Measurements from ENCODE around the gene SLC13A3. TPM values are rescaled to one million over a fixed set of nuclear protein-coding genes. Genes with fewer than 3 reads are reported as not detected.

The SLC13A3 gene, protein sequence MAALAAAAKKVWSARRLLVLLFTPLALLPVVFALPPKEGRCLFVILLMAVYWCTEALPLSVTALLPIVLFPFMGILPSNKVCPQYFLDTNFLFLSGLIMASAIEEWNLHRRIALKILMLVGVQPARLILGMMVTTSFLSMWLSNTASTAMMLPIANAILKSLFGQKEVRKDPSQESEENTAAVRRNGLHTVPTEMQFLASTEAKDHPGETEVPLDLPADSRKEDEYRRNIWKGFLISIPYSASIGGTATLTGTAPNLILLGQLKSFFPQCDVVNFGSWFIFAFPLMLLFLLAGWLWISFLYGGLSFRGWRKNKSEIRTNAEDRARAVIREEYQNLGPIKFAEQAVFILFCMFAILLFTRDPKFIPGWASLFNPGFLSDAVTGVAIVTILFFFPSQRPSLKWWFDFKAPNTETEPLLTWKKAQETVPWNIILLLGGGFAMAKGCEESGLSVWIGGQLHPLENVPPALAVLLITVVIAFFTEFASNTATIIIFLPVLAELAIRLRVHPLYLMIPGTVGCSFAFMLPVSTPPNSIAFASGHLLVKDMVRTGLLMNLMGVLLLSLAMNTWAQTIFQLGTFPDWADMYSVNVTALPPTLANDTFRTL
- total RNA-seq (ENCODE audit: insufficient read depth, low replicate concordance) = 12.3 TPM

DNA sequence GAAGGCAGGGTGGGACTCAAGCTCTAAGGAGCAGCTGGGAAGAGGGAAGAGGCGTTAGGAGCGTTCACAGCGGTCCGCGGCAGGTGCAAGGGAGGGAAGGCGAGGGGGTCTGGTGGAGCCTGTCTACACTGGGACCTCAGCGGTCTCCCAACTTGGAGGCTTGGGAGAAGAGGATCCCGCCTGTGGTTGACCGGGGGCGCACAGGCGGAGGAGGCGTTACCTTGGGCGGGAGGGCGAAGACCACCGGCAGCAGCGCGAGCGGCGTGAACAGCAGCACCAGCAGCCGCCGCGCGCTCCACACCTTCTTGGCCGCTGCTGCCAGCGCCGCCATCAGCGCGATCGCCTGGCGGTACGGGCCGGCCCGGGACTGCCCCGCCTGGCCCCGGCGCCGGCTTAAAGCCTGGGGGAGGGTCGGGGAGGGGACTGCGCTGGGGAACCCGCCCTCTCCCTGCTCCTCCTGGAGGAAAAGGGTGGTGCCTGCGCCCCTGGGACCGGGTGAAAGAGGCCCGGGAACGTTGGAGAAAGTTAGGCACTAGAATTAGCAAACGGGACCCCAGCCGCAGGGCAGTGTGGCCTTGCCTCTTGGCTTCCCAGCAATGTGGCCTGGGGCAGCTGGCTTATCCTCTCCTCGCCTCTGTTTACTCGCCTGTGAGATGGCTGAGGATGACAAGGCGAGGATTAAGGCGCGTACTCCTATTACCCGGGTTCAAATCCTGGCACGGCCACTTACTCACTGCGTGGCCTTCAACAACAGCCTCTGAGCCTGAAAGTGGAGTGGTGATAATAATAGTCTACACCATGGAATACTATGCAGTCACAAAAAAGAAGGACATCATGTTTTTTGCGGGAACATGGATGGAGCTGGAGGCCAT is at the start of gene SLC13A3:
Gene SLC13A3, minus strand, starts transcription at position 369 of the 872 bp plus-strand sequence. Its CDS starts 38 bp downstream, at position 331.
- peak; percentile 10 for DNase-seq (ENCODE audit: low spot score)

DNA sequence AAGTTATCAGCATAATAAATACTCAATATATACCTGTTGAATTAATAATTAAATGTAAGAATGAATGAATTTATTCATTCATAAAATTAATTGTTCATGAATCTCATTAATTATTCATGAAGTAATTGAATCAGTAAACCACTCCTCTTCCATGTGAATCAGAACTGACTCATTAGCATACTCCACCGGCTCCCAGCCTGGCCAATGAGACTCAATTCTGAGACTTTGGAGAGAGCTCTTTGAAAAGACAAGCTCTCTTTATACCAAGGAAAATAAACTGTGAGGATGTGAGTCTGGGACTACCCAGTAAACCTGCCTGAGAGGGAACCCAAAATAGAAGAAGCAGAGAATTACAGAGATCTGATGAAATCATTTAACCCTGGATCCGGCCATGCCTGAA is 49.8 kb upstream of the SLC13A3 start:
- no peak for DNase-seq (ENCODE audit: low spot score)

GRCh38 chr20:46700481-46700880 is 49.2 kb upstream of the SLC13A3 start:
- DNase-seq (ENCODE audit: low spot score) = no peak

- DNase-seq (ENCODE audit: low spot score) = no peak
Measured at GRCh38 chr20:46699651-46700359, 48.5 kb upstream of the SLC13A3 start.

DNA sequence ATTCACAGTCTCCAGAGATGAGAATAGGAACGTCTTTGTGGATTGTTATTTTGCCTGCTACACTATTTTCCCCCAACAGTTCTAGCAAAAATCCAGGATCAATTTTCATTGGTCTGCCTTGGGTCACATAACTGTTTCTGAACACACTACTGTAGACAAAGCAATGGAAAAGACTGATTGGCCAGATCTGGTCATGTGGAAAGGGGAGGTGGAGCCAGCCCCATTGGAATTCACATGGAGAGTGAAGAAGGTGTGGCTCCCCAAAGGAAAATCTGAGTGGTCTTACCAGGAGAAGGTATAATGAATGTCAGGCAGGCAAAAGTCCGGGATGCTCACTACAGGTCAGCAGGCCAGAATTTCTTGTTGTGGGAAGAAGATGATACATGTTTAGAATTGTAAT is 47.5 kb upstream of the SLC13A3 start:
- no peak for DNase-seq (ENCODE audit: low spot score)

- DNase-seq (ENCODE audit: low spot score) = no peak
Measured at GRCh38 chr20:46696791-46697279, 45.6 kb upstream of the SLC13A3 start.

DNA sequence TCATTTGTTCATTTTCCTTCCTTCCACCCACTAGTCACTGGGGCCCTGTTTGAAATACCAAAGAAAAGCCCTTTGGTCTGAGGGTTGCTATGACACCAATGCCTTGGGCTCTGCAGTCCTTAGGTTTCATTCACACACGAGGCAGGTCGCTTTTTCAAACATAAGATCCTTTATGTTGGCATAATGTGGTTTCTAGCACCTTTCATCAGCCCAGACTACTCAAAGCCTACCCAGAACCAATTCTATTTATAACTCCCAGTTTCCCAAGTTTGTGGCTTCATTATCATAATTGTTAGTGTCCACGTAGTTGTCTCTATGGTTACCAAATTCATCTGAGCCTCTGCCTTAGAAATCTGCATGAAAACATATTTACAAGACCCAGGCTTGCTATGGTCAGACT is 44.6 kb upstream of the SLC13A3 start:
- DNase-seq (ENCODE audit: low spot score) = peak; percentile 58

- DNase-seq (ENCODE audit: low spot score) = peak; percentile 72
Measured at GRCh38 chr20:46694484-46694883, 43.2 kb upstream of the SLC13A3 start.

- DNase-seq (ENCODE audit: low spot score) = no peak
Measured at GRCh38 chr20:46691196-46691595, 39.9 kb upstream of the SLC13A3 start.

DNA sequence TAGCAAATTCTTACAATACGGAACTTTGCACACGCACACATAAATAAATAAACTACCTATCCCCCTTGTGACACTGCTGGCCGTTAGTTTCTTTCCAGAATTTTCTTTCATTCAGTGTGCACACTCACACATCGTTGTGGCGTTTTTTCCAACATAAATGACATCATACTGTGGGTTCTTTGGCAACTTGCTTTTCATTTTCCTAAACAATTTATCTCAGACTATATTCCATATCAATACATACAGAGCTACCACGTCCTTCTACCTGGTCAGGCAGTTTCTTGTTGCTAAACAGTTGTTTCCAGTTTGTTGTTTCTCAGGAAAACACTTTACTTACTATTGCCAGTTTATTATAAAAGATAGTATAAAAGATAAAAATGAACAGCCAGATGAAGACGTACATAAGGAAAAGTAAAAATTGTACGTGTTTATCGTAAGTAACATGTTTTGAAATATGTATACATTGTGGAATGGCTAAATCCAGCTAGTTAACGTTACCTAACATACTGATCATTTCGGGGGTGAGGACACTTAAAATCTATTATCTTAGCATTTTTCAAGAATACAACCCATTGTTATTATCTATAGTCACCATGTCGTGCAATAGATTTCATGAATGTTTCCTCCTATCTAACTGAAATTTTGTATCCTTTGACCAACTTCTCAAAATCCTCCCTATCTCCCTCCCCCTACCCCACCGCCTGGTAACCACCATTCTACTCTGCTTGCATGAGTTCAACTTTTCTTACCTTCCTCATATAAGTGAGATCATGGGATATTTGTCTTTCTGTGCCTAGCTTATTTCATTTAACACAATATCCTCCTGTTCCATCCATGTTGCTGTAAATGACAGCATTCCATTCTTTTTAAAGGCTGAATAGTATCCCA is 39.2 kb upstream of the SLC13A3 start:
- DNase-seq (ENCODE audit: low spot score) = no peak

GRCh38 chr20:46689754-46690085 is 38.5 kb upstream of the SLC13A3 start:
- no peak for DNase-seq (ENCODE audit: low spot score)

GRCh38 chr20:46689082-46689753 is 38.0 kb upstream of the SLC13A3 start, which contains the start of gene TP53RK:
Gene TP53RK, minus strand, starts transcription at chr20:46689444. Its CDS starts 30 bp downstream, at chr20:46689414.
- peak; percentile 100 for DNase-seq (ENCODE audit: low spot score)

GRCh38 chr20:46688151-46689081 is 37.2 kb upstream of the SLC13A3 start:
- DNase-seq (ENCODE audit: low spot score) = peak; percentile 65

DNA sequence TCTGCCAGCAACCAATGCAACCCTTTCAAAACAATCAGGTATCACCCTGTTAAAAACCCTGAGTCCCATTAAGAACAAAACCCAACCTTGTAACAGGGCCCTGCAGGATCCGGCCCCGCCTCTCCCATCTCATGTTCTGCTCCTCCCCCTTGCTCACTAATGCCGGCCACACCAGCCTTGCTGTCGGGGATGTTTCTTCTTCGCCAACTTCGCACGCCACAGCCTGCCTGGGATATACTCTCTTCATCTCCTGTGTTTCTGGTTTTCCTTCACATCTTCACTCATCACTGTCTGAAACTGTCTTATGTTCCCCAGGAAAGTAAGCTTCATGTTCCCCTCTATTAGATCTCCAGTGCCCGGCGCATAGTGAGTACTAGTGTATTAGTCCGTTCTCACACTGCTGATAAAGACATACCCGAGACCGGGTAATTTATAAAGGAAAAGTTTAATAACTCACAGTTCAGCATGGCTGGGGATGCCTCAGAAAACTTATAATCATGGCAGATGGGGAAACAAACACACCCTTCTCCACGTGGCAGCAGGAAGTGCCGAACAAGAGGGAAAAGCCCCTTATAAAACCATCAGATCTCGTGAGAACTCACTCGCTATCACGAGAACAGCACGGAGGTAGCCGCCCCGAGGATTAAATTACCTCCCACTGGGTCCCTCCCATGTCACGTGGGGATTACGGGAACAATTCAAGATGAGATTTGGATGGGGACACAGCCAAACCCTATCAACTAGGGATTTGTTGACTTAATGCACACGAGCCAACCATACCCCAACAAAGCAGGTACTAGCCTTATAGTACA is 32.9 kb upstream of the SLC13A3 start:
- peak; percentile 89 for DNase-seq (ENCODE audit: low spot score)

DNA sequence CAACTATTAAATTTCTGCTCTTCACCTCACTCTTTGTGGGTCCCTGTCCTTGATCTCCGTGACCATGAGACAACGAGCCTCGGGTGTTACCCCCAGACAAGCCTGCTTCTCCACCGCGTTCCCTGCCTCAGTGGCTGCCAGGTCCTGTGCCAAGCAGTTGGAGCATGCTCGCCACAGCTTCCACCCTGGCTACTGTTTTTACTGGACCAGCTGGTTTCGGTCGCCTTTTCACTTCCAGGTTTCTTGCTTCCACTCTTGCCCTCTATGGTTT is 32.3 kb upstream of the SLC13A3 start:
- peak; percentile 21 for DNase-seq (ENCODE audit: low spot score)

DNA sequence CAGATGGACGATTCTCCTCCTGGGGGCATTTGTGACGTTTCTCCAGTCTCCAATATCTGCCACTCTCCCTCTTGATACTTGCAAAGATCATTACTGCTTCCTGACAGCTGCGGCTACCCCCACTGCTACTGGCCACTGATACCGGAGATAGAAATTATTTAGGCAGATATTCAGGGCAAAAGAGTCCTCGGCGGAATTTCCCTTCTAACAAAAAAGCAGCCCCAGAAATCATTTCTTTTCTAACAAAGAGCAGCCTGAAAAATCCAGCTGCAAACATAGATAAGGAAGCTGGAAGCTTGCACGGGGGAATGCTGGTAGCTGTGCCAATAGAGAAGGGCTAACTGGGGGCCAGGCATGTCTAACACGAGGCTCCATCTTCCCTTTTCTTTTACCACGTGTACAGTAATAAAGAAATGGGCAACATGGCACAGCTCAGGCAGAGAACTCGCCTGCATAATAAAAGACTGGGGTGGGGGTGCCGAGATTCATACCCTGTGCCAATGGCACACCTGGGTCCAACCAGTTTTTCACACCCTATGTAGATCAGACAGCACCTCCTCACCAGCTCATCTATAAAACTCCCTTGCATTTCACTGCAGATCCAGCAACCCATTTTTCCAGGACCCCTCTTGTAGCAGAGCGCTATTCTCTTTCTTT is 31.9 kb upstream of the SLC13A3 start:
- DNase-seq (ENCODE audit: low spot score) = peak; percentile 68

DNA sequence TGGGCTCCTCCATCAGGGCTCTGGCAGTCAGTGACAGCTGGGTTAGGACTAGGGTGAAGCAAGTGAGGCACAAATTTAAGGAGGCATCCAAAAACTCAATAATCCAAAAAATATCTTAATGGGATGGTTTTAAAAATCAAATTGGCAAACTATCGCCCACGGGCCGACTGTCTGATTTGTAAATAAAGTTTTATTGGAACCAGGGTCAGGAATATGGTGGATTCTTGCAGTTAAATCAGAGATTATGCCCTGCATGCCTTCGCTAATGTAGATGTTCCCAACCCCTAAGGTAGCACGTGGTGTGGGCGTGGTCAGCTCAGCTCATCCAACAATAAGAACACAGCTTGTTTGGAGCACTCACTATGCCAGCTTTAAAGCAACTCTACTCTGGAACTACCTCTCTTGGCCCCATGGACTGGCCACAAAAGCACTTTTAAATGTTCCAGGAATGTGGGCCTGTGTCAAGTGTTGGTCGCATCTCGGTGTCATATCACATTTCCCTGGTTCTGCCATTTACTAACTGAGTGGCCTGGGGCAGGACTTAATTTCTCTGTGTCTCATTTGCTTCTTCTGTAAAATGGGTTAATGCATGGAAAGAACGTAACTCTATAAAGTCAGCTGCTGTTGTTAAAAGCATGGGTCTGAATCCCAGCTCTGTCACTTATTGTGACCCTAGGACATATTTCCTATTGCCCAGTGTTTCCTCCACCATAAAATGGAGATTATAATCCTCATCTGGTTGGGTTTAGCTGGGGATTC is 31.0 kb upstream of the SLC13A3 start:
- DNase-seq (ENCODE audit: low spot score) = no peak

Measured in umbilical cord (tissue), 2 donors.